Nephron (organoid): ENCODE data around the gene CAMTA1.

ENCODE experiments used
- H3K27ac Mint-ChIP-seq, 3 experiments: 2 replicates each; pipeline ENCODE4 v1.8.0; 2020; ENCODE audit warnings: mixed read lengths in 3 of 3, mild to moderate bottlenecking in 2 of 3, moderate library complexity in 1 of 3
- H3K27me3 Mint-ChIP-seq: 2 replicates; pipeline ENCODE4 v1.8.0; 2021; ENCODE audit warnings: low read depth, mild to moderate bottlenecking, moderate library complexity, mixed read lengths
- H3K36me3 Mint-ChIP-seq: 2 replicates; pipeline ENCODE4 v1.8.0; 2020; ENCODE audit warnings: low read depth, mixed read lengths
- H3K4me1 Mint-ChIP-seq: 2 replicates; pipeline ENCODE4 v1.8.0; 2020; ENCODE audit warnings: mixed read lengths
- H3K4me3 Mint-ChIP-seq, 3 experiments: 2 replicates each; pipeline ENCODE4 v1.8.0; 2020; ENCODE audit warnings: mild to moderate bottlenecking in 3 of 3, mixed read lengths in 3 of 3, moderate library complexity in 2 of 3
- H3K9me3 Mint-ChIP-seq: 2 replicates; pipeline ENCODE4 v1.8.0; 2020; ENCODE audit warnings: mixed read lengths
- TF ChIP-seq, protein P1 (sequence below), 3 experiments: fragments of 200-600 bp; sonication (generic); IDR thresholded peaks; one replicate each; pipeline ENCODE4 v1.5.0; 2021; ENCODE audit warnings: antibody characterized with exemption in 3 of 3; ENCODE audit not compliant: unreplicated experiment in 3 of 3

The CAMTA1 gene

DNA sequence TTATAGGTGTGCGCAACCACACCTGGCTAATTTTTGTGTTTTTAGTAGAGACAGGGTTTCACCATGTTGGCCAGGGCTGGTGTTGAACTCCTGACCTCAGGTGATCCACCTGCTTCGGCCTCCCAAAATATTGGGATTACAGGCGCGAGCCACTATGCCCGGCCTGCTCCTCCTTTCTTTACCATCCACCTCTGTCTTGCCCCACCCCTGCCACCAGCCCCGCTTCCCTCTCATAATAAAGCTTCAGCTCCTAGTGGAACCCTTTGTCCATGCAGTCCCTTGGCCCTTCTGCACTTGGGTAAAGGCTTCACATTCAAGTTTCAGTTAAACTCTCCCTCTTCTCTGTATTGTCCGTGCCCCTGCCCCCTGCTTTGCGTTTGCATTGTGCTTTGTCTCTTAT is 120.1 kb downstream of the CAMTA1 start:
- H3K4me3 Mint-ChIP-seq, result no peak overlapping the region

DNA sequence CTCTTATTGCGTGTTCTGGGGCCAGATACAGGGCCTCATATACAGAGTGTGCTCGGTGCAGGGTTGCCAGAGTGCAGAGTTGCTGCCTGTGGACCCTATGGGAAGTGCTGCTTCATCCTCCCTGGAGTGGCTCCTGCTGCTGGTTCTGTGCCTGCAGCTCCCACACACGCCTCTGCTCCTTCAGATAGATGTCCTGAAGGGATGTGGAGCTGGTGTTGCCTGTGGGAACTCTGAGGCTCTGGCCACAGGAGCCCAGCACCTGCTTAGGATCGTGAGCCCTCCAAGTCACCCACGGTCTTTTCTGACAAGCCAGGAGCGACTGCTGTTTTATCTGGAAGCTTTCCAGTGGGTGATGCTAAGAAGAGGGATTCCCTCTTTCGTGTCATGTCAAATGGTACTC is 120.5 kb downstream of the CAMTA1 start:
- peak overlapping the region in 1 of 3 experiments; percentile 10 for H3K27ac Mint-ChIP-seq
- H3K4me3 Mint-ChIP-seq, result no peak overlapping the region
- peaks cover 38% of the 10 kb centered on the region for H3K4me1 Mint-ChIP-seq
- no peaks in the 10 kb centered on the region for H3K9me3 Mint-ChIP-seq
- no peaks in the 10 kb centered on the region for H3K36me3 Mint-ChIP-seq
- no peaks in the 10 kb centered on the region for H3K27me3 Mint-ChIP-seq
- TF ChIP-seq, protein P1, sequence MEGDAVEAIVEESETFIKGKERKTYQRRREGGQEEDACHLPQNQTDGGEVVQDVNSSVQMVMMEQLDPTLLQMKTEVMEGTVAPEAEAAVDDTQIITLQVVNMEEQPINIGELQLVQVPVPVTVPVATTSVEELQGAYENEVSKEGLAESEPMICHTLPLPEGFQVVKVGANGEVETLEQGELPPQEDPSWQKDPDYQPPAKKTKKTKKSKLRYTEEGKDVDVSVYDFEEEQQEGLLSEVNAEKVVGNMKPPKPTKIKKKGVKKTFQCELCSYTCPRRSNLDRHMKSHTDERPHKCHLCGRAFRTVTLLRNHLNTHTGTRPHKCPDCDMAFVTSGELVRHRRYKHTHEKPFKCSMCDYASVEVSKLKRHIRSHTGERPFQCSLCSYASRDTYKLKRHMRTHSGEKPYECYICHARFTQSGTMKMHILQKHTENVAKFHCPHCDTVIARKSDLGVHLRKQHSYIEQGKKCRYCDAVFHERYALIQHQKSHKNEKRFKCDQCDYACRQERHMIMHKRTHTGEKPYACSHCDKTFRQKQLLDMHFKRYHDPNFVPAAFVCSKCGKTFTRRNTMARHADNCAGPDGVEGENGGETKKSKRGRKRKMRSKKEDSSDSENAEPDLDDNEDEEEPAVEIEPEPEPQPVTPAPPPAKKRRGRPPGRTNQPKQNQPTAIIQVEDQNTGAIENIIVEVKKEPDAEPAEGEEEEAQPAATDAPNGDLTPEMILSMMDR (IDR thresholded peaks at IDR 0.05; ENCODE audit: unreplicated experiment in 3 of 3), result no peak

More for the DNA sequence above, 120.1 kb downstream of the CAMTA1 start:
- H3K4me1 Mint-ChIP-seq, result peaks cover 35% of the 10 kb centered on the region
- peak overlapping the region in 1 of 3 experiments; percentile 10 for H3K27ac Mint-ChIP-seq
- no peaks in the 10 kb centered on the region for H3K27me3 Mint-ChIP-seq
- no peaks in the 10 kb centered on the region for H3K36me3 Mint-ChIP-seq
- H3K9me3 Mint-ChIP-seq, result no peaks in the 10 kb centered on the region
- TF ChIP-seq, protein P1 (IDR thresholded peaks at IDR 0.05; ENCODE audit: unreplicated experiment in 3 of 3), result no peak

DNA sequence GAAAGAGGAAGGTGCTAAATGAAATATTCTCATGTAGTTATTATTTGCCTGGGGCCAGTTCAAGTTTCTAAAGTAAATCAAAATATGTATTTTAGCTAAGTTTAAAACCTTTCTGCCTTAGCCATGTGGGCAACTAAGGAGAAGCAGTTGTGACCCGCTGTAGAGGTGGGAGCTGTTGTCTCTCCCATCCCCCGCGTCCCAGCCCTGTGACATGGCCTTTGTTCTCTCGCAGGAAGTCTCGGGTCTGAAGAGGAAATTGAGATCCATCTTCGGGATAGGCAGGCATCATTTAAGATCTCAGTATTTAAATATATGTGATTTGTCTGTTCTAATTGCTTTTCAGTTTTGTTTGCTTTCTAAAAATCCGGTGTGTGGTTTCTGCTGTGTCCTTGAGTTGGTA is 121.5 kb downstream of the CAMTA1 start:
- Mint-ChIP-seq H3K4me3 (peak overlapping the region in 2 of 3 experiments; percentile 26 to 28), H3K27ac (peak overlapping the region; percentile 71 to 91 (median 75)), H3K9me3 (no peaks in the 10 kb centered on the region), H3K4me1 (peaks cover 46% of the 10 kb centered on the region), H3K36me3 (no peaks in the 10 kb centered on the region), H3K27me3 (no peaks in the 10 kb centered on the region)
- TF ChIP-seq, protein P1 (IDR thresholded peaks at IDR 0.05; ENCODE audit: unreplicated experiment in 3 of 3), result no peak

DNA sequence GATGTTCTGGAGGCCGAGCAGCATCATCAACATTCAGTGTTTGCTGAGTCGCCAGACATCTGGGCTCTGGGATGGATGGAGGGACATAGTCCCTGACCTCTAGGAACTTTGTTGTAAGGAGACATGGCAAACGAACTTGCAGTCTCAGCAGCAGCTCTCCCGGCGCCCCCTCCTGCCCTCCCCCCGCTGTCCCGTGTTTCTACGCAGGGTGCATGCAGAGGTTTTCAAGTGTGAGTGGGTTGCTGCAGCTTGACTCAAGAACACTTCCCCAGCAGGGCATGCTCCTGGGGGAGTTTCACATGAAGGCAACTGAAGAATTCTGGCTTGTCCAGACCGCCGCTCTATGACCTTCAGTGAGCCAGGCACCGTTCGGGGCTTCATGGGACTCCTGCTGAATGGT is 121.9 kb downstream of the CAMTA1 start:
- H3K27me3 Mint-ChIP-seq, result no peaks in the 10 kb centered on the region
- no peaks in the 10 kb centered on the region for H3K9me3 Mint-ChIP-seq
- peak overlapping the region; percentile 71 to 91 (median 75) for H3K27ac Mint-ChIP-seq
- TF ChIP-seq, protein P1 (IDR thresholded peaks at IDR 0.05; ENCODE audit: unreplicated experiment in 3 of 3), result no peak
- H3K4me3 Mint-ChIP-seq, result peak overlapping the region in 1 of 3 experiments; percentile 26
- H3K4me1 Mint-ChIP-seq, result peaks cover 50% of the 10 kb centered on the region
- H3K36me3 Mint-ChIP-seq, result no peaks in the 10 kb centered on the region

DNA sequence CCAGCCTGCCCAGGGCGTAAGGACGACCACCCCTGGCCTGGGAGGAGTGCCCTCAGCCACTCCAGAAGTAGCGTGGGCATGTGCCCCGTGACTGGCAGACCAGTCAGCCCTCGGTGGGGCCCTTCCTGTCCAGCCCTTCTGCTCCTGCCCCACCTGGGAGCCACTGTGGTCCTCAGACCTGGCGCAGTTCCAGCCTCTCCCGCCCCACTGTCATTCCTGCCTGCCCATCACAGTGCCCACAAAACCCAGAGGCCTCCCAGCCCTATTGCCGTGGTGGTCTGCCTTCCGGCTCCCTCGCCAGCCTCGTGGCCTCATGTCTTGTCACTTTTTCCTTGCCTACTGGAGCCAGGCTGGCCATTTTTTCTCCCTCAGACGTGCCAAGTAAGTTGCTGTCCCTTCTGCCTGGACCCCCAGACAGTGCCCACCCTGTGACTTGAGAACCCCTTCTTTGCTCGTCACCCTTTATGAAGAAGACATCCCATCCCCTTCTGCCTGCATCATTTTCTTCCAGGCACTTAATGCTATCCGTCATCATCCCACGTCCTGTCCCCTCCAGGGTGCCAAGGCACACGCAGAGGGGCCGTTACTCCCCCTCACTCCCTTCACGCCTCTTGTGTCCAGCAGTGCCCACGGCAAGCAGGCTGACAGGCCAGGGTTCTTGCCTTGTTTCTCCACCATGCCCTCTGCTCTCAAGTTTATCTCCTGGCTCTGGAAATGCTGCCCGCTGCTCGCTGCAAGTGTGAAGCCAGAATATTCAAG is 122.6 kb downstream of the CAMTA1 start:
- Mint-ChIP-seq H3K36me3 (no peaks in the 10 kb centered on the region), H3K4me1 (peaks cover 56% of the 10 kb centered on the region), H3K4me3 (peak overlapping the region in 1 of 3 experiments; percentile 7), H3K27me3 (no peaks in the 10 kb centered on the region), H3K27ac (peak overlapping the region; percentile 36 to 91 (median 37)), H3K9me3 (no peaks in the 10 kb centered on the region)
- TF ChIP-seq, protein P1 (IDR thresholded peaks at IDR 0.05; ENCODE audit: unreplicated experiment in 3 of 3), result no peak

DNA sequence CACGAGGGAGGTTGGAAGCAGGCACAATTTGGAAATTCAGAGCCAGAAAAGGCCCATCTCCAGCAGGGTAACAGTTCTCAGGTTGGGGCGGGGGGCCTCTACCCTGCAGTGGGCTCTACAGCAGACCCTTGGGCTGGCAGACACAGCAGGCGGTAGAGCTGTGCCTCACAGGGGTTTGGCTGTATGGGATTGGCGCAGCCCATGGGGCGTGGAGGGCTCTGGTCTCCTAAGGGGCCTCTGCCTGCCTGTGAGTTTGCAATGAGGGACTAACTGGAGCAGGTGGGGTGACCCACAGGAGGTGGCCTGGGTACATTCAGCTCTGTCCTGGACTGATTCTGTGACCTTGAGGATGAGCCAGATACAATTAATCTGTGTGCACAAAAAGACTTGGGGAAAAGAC is 124.1 kb downstream of the CAMTA1 start:
- TF ChIP-seq, protein P1 (IDR thresholded peaks at IDR 0.05; ENCODE audit: unreplicated experiment in 3 of 3), result no peak
- peak overlapping the region in 1 of 3 experiments; percentile 27 for H3K27ac Mint-ChIP-seq
- H3K27me3 Mint-ChIP-seq, result no peaks in the 10 kb centered on the region
- H3K4me3 Mint-ChIP-seq, result no peak overlapping the region
- H3K36me3 Mint-ChIP-seq, result peaks cover 3% of the 10 kb centered on the region
- peaks cover 62% of the 10 kb centered on the region for H3K4me1 Mint-ChIP-seq
- peaks cover 3% of the 10 kb centered on the region for H3K9me3 Mint-ChIP-seq
